Stimulated activated CD8-positive, alpha-beta memory T cell treated with anti-CD3 and anti-CD28 coated beads, Interleukin-12 subunit alpha, Interleukin-12 subunit beta, amount 100 ng/mL, for 24 hours (primary cell): ENCODE results near the gene CCDC60.

Source experiments
- DNase-seq: peaks from one replicate; pipeline ENCODE4 v3.0.0-alpha.2; 2020; ENCODE audit errors: extremely low read depth

CCDC60 gene

DNA sequence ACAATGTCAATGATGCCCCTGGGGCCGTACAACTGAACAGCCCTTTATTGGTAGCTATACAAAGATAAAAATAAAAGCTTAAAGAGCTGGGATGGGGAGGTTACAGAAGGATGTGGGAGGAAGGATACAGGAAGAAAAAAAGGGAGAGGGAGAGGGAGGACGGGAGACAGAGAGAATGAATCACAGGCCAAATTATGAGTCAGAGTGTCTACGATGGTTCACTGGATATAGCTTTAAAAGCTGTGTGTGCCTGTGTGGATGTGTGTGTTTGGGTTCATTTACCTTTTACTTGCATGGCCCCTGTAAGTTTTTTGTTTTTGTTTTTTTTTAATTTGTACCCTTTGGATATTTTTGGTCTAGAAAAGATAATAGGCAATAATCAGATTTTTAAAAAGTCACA lies 111.9 kb downstream of the CCDC60 start:
- DNase-seq = no peak

GRCh38 chr12:119447126-119447525 lies 112.6 kb downstream of the CCDC60 start:
- DNase-seq = no peak

GRCh38 chr12:119447618-119448017 lies 113.1 kb downstream of the CCDC60 start:
- DNase-seq = no peak

DNA sequence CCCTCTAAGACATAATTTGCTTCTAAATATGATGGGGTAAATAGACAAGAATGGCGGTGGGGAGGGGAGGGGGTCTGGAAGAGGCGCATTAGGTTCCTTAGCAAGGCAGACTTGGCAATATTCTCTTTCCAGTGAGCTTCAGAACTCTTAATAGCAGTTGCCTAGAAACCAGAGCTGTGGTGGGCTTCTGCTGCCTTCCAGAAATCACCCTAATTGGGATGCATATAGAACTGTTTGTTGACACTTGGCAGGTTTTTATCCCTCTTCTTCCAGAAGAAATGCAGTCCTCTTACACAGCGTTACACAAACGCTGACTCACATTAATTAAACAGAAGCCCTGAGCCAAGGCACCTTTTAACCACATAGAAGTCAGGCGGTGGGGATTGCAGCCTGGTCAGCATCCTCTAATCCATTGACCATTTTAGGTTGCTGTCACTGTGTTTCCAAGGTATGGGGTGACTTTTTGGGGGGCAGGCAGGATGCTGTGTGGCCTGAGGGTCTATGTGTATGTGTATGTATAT lies 114.1 kb downstream of the CCDC60 start:
- DNase-seq = no peak

GRCh38 chr12:119450771-119451170 lies 116.2 kb downstream of the CCDC60 start:
- no peak for DNase-seq

GRCh38 chr12:119456824-119457223 lies 122.3 kb downstream of the CCDC60 start:
- no peak for DNase-seq

DNA sequence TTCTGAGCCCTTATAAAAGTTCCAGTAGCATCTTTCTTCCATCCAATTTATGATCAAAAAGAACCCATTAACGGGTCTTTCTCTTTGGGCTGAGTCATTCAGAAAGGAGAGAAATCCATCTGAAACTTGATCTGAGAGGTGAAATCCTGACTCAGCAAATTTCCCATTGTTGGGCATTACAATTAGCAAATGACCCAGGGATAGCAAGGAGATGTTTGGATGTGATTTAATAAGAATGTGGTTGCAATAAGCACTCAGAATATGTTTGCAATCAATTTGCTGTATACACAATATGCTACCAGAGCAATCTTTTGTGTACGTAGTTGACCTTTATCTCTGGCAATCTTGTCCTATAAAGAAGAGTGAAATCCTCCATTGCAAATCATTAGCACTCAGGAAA lies 122.7 kb downstream of the CCDC60 start:
- DNase-seq = no peak

- no peak for DNase-seq
Observed at GRCh38 chr12:119459481-119459880, 125.0 kb downstream of the CCDC60 start.

DNA sequence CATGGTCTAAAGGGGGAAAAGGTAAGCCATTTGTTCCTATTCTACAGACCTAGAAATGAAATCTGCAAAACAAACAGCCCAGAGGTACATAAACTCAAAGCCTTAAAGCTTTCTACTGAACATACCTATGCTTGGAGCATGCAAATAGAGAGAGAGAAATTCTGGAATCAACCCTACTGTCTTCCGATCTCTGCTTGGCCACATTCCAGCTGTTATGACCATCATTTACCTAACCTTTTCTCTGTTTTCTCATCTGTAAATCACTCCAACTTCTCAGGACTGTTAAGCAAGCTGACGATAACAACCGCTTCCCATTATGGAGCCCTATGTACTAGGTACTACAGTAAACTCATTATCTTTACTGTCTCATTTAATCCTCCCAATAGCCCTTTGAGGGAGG lies 126.3 kb downstream of the CCDC60 start:
- no peak for DNase-seq

- no peak for DNase-seq
Observed at GRCh38 chr12:119461636-119462214, 127.2 kb downstream of the CCDC60 start.

DNA sequence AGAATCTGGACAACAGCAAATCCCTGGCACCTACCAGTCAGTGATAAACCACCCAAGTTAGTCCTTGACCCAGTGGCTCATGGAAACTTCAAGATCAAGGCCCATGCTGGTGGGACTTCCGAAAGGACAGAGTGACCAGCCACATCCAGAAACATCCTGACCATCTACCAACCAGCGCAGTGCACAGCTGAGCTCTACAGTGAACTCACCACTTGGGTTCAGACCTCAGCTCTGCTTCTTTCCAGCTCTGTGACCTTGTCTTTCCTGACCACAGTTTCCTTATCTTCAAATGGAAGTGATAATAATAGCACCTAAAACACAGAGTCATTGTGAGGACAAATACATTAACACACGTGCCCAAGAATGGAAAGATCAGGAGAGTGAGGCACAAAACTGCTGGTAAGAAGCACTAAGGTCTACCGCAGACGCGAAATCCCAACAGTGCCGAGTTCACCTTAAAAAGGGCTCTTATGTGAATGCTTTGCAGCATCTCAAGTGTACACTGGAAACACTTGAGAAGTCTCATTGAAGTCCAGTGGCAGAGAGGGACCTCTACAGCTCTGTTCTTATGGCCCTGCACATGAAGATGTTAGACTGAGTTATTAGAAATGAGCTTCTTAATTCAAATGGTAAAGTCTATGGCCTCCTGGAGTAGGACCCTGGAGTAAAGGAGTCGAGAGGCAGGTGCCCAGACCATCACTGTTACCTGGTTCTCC lies 128.8 kb downstream of the CCDC60 start:
- no peak for DNase-seq

- DNase-seq = no peak
Observed at GRCh38 chr12:119468296-119468695, 133.8 kb downstream of the CCDC60 start.

GRCh38 chr12:119475650-119476049 lies 141.1 kb downstream of the CCDC60 start:
- DNase-seq = no peak

GRCh38 chr12:119476951-119477350 lies 142.4 kb downstream of the CCDC60 start:
- DNase-seq = no peak

DNA sequence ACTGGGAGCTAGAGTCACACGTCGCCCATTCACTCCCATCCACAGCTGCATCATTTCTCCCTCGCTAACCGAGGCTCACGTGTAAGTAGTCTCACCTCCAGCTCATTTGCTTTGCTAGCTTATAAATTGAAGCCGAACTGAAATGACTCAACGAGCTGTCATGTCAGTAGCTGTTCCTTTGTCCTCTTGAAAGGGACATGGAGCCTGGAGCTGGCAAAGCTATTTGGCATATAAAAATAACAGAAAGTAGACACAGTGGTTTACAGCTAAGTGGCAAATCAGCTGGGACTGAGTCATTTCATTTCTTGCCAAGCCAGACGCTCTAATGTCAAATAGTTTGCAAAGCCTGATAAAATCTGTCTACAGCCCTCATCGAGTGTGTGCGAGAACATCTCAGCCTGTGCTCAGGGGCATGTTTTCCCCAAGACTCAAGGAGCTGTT lies 144.6 kb downstream of the CCDC60 start:
- DNase-seq = no peak

DNA sequence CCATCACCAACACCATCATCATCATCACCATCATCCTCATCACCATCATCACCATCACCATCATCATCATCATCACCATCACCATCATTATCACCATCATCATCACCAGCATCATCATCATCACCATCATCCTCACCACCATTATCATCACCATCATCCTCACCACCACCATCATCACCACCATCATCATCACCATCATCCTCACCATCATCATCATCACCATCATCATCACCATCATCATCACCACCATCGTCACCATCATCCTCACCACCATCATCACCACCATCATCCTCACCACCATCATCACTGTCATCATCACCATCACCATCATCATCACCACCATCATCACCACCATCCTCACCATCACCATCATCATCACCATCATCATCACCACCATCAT lies 146.0 kb downstream of the CCDC60 start:
- no peak for DNase-seq

GRCh38 chr12:119486599-119487154 lies 152.1 kb downstream of the CCDC60 start:
- no peak for DNase-seq

DNA sequence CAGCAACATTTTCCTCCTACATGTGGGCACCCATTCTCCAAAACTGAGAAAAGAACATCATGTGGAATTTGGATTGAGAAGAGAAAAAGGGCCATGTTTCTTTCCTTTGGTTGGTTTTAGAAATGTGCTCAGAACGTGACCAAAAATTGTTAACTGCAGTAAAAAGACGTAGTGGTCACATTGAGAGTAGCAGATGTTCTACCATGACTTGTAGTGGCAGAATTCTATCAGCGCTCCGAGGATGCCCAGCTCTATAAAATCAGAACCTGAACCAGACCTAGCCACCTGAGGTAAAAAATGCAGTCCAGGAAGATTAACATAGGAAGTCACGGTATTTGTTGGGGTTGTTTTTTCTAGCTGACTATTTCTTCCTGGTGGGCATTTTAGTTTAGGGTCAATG lies 157.3 kb downstream of the CCDC60 start:
- no peak for DNase-seq

DNA sequence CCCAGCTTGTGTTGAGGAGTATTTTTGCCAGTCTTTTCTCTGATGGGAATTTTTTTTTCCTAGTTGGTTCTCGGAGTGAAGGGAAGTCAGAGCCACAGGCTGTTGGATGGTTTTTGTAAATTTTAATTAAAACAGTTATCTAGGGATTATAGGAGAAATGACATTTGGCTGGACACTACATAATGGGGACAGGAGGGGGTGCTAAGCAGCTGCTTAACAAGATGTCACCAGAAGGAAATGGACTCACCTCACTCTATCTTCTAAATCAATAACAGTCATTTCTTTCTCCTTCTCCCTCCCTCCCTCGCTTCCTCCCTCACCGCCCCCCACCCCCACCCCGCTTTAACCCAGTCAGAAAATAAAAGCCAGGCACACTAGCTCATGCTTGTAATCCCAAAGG lies 165.7 kb downstream of the CCDC60 start:
- DNase-seq = no peak

- DNase-seq = no peak
Observed at GRCh38 chr12:119501052-119501451, 166.5 kb downstream of the CCDC60 start.

DNA sequence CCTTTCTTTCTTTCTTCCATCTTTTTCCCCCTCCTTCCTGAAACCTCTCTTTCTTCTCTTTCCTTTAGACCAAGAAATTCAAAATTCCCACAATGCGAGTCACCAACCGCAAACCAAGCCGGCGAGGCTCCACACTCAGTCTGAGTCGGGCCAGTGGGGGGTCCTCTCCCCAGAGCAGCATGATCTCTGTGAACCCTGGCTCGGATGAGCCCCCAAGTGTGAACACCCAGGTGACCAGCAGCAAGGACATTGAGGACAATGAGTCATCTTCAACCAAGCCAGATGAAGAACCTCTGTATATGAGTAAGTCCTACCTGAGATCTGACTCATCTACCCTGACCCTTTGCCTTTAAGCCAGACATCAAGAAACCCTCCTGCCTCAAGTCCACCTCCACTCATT lies 170.5 kb downstream of the CCDC60 start:
- DNase-seq = no peak

GRCh38 chr12:119512772-119513497 lies 178.4 kb downstream of the CCDC60 start:
- no peak for DNase-seq

GRCh38 chr12:119528241-119528640 lies 193.7 kb downstream of the CCDC60 start:
- no peak for DNase-seq
